Osteocyte (in vitro differentiated cells): Measurements from ENCODE around the gene MKKS. TPM values are rescaled to one million over a fixed set of nuclear protein-coding genes. Genes with fewer than 3 reads are reported as not detected.

Experiments
- DNase-seq: peaks from one replicate; pipeline ENCODE4 v3.0.0; 2021; ENCODE audit warnings: mixed read lengths; ENCODE audit not compliant: unreplicated experiment; ENCODE audit errors: extremely low spot score
- H3K27ac Mint-ChIP-seq: one replicate; pipeline ENCODE4 v1.8.0; 2021; ENCODE audit warnings: mild to moderate bottlenecking, mixed read lengths; ENCODE audit not compliant: unreplicated experiment
- H3K27me3 Mint-ChIP-seq: one replicate; pipeline ENCODE4 v1.8.0; 2021; ENCODE audit warnings: mixed read lengths; ENCODE audit not compliant: unreplicated experiment
- H3K36me3 Mint-ChIP-seq: one replicate; pipeline ENCODE4 v1.8.0; 2021; ENCODE audit warnings: mixed read lengths; ENCODE audit not compliant: unreplicated experiment
- H3K4me1 Mint-ChIP-seq: one replicate; pipeline ENCODE4 v1.8.0; 2021; ENCODE audit warnings: mixed read lengths; ENCODE audit not compliant: unreplicated experiment
- H3K4me3 Mint-ChIP-seq: one replicate; pipeline ENCODE4 v1.8.0; 2021; ENCODE audit warnings: mild to moderate bottlenecking, moderate library complexity, mixed read lengths; ENCODE audit not compliant: unreplicated experiment
- H3K9me3 Mint-ChIP-seq: one replicate; pipeline ENCODE4 v1.8.0; 2021; ENCODE audit warnings: mixed read lengths; ENCODE audit not compliant: unreplicated experiment
- total RNA-seq: library from RNA; stranded (reverse); gene quantifications from 2 replicates; pipeline ENCODE4 v1.2.1, GENCODE V29; 2021
- TF ChIP-seq, protein P1 (sequence below): fragments of 200-600 bp; sonication (generic); IDR thresholded peaks from 2 replicates; pipeline ENCODE4 v1.5.0; 2021; ENCODE audit warnings: antibody characterized with exemption, mild to moderate bottlenecking, moderate library complexity

The MKKS gene
- total RNA-seq, 1 donor from 2014 or later: 13.0 TPM

- no peaks in the 10 kb centered on the region for H3K36me3 Mint-ChIP-seq
- no peak for DNase-seq
- no peak overlapping the region for H3K27ac Mint-ChIP-seq
- H3K27me3 Mint-ChIP-seq: peaks cover 3% of the 10 kb centered on the region
- no peak overlapping the region for H3K4me3 Mint-ChIP-seq
- TF ChIP-seq, protein P1, sequence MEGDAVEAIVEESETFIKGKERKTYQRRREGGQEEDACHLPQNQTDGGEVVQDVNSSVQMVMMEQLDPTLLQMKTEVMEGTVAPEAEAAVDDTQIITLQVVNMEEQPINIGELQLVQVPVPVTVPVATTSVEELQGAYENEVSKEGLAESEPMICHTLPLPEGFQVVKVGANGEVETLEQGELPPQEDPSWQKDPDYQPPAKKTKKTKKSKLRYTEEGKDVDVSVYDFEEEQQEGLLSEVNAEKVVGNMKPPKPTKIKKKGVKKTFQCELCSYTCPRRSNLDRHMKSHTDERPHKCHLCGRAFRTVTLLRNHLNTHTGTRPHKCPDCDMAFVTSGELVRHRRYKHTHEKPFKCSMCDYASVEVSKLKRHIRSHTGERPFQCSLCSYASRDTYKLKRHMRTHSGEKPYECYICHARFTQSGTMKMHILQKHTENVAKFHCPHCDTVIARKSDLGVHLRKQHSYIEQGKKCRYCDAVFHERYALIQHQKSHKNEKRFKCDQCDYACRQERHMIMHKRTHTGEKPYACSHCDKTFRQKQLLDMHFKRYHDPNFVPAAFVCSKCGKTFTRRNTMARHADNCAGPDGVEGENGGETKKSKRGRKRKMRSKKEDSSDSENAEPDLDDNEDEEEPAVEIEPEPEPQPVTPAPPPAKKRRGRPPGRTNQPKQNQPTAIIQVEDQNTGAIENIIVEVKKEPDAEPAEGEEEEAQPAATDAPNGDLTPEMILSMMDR: no peak
- no peaks in the 10 kb centered on the region for H3K9me3 Mint-ChIP-seq
- H3K4me1 Mint-ChIP-seq: peaks cover 28% of the 10 kb centered on the region
Observed at GRCh38 chr20:10356628-10357027, 77.4 kb downstream of the MKKS start.

DNA sequence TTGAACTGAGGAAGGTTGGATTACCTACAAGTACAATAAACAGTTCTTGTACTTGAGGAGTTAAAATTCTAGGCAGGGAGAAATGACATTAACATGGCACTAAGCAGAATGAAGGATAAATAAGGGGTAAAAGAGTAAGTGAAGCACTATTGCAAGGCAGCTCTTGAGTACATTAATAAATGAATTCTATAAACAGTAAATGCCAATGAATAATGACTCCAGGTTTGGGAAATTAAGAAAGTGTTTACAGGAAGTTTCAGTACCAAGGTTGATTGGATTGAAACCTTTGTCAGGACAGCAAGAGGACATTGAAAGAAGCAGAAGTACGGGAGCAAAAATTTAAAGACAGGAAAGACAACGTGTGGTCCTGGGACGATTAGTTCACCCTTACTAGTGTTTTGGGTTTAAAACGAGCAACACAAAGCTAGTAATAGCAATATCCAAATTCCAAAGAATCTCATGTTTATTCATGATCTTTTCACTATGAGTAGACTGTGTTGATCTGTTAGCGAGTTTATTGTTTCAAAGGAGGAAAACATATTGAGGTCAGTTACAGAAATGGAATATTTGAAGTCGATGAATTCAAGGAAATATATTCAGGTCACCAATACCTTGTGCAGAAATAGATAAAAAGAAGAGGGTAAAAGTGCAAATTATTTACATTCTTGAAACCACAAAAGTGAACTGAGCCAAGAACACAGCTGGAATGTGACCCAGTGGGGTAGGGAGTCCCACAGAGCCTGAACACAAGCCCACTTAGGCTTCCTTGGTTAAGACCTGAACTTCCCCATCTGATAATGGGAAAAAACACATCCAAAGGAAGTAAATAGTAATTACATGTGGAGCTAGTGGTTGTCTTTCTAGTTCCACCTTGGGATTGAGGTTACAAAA is 80.8 kb downstream of the MKKS start:
- Mint-ChIP-seq H3K4me1 (peaks cover 38% of the 10 kb centered on the region), H3K4me3 (no peak overlapping the region), H3K27ac (peak overlapping the region; percentile 11), H3K9me3 (no peaks in the 10 kb centered on the region), H3K36me3 (no peaks in the 10 kb centered on the region), H3K27me3 (no peaks in the 10 kb centered on the region)
- DNase-seq: no peak
- TF ChIP-seq, protein P1: no peak

Other genes starting within 250 kb of the MKKS start
- gene SNAP25, start 215.4 kb downstream of the MKKS start, total RNA-seq: 0.81 and 1.6 TPM in 2 replicates
- gene SLX4IP, start 1.1 kb upstream of the MKKS start, total RNA-seq: 5.4 and 6.0 TPM in 2 replicates
- gene JAG1, start 239.8 kb upstream of the MKKS start, total RNA-seq: 246 and 254 TPM in 2 replicates